ENCODE measurements around the gene HOXB6.

Gene HOXB6

DNA sequence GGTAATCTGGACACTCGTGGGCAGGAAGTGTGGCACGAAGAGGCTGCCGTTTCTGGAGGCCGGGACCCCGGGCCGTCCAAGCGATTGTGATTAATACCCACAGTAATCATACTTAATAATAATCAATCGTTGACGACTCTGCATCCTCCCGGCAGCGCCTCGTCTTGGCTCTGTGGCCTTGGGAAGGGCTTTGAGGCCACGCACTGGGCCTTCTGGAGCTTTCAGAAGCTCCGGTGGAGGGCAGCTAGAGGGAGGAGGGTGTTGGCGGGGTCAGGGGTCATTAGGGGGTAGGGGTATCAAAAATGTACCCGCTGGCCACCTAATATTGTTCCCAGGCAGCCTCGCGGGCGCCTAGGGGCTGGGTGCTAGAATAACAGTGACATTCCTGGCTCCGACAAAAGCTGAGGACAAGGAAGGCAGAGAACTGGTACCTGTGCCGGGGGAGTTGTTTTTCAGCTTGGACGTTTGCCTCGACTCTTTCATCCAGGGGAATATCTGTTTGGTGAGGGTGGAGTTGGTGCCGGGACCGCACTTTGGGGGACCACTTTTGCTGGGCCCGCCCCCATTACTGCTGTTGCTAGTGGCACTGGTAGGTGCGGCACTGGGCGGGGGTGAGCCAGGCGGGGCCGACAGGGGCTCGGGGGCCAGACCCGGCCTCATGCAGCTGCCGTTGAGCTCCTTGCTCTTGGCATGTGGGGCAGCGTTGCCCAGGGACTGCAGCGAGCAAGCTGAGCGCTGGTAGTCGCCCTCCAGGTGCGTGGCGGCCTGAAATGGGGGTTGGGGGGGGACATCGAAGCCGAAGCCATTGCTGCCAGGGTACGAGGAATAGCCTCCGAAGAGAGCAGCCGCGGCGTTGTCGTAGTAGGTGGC, 53.0 kb downstream of the HOXB6 start:
- TF ChIP-seq CTCF (IDR thresholded peaks at IDR 0.05): no peak

- TF ChIP-seq CTCF (IDR thresholded peaks at IDR 0.05): no peak
Measured at GRCh38 chr17:48551214-48551555, 53.6 kb downstream of the HOXB6 start.

DNA sequence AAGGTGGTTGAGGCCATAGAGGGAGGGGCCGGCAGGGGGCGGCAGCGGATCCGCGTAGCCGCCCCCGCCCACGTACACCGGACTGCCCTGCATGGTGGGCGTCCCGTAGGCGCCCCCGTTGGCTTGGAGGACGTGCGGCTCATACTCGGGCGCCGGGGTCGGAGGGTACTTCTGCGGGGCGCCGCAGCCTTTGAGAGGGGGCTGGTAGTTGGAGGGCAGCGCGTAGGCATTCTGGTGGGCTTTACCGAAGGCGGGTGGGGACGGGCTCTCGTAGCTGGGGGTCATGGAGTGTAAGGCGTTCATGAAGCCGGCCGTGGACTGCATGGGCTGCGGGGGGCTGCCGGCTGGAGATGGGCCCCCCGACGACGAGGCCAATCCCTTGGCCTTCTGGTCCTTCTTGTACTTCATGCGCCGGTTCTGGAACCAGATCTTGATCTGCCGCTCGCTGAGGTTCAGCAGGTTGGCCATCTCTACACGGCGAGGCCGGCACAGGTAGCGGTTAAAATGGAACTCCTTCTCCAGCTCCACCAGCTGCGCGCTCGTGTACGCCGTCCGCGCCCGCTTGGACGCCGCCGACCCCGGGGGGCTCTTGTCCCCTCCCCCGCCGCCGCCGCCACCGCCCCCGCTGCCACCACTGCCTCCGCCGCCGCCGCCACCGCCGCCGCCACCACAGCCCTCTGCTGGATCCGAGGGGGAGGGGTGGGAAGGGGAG, 54.1 kb downstream of the HOXB6 start:
- no peak for TF ChIP-seq CTCF (IDR thresholded peaks at IDR 0.05)

DNA sequence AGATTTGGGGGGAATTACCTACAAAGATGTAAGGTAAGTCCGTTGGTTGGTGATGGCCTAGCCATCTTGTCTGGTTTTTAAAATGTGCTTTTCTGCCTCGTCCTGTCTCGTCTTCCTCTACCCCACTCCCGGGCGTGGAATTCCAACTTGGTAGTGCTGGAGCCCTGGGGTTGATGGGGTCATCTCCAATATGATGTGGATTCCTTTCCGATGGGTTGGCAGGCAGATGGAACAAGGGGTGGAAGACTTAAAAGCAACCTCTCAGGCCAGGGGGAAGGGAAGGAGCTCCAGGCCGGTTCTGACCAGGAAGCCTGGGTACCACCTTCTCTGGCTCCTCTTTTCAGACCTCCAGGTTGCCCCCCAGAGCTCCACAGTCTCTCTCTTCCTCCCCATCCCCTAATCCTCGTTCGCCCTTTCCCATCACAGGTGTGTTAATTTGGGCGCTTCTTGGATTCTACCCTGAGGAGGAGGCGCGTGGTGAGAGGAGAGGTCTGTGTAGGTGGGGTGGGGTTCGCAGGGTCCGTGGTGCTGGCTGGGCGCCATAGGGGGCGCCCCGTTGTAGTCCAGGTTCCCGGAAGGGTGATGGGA, 54.8 kb downstream of the HOXB6 start:
- no peak for TF ChIP-seq CTCF (IDR thresholded peaks at IDR 0.05)

DNA sequence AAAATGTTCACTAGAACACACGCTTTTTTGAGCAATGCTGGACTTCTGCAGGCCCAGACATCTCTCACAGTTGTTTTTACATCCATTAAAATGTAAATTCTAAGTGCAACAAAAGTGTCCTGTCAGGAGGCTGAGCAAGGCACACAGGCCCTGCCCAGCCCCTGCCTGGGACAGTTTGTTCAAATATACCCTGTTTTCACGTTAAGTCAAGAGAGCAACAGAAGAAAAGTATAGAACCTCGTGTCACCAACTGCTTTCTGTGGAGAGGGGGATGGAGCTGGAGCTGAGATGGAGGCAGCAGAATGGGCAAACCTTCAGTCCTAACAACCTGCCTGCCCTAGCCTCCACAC, 55.5 kb downstream of the HOXB6 start:
- TF ChIP-seq CTCF (IDR thresholded peaks at IDR 0.05): no peak

DNA sequence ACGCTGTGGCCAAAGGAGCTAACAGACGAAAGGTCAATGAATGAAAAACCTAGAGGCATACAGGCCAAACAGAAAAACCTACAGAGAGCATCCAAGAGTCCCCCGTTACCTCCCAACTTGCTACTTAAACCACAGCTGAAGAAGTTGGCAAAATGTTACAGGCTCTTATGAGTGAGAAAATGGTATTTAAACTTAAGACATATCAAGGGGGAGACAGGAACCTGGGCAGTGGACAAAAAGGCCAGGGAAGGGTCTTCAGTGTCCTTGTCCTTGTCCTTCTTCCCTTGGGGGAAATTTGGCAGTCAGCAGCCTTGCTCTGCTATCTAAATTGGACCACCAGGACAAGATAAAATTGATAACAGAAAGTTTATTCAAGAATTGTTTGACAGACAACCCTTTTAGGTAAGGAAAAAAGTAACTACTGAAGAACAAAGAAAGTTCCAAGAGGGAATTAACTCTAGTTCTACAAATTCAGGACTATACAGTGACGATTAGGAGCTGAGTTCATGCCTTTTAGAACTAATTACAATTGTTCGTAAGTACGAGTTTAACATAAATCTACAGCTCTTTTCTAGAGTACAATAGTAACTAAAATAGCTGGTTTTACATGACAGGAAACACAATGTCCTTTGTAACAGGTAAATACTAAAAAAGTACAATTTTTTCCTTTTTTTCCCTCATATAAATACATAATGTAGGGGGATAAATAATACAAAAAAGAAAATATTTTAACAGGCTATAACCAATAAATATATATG, 56.1 kb downstream of the HOXB6 start:
- no peak for TF ChIP-seq CTCF (IDR thresholded peaks at IDR 0.05)

DNA sequence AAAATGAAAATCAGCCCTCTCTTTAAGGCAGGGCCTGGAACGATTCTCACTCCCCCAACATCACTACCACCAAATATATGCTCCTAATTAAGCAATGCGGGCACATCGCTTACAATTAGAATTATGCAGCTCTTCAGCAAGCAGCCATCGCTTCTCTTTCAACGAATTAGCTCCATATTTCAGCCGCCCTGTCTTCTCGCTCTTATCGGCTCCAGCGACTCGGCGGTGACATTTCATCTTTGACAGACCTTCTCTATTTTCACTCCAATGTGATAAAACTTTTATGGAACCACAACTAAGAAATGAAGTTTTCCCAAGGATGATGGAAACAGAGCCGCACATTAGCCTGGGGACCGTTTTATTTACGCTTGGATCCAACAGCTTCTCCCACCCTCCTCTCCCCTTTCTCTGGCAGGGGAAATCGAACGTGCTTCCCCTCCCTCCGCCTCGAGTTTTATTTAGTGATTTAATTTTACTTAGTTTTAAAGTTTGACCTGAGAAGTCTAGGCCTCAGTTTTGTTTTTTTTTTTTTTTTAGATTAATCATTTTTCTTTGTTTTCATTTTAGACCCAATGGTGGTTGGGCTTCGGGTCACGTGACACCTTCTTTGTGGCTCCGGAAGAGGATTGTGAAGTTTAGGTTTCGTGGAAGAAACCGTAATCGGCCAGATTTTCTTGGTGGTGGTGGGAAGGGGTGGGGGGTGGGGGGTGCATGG, 56.8 kb downstream of the HOXB6 start:
- TF ChIP-seq CTCF (IDR thresholded peaks at IDR 0.05): no peak

Data from LNCAP (cell line).